PFSK-1 (cell line): ENCODE measurements around the gene IL13.

Source experiments
- FOXP2 ChIP-seq: optimal IDR thresholded peaks from 2 replicates; pipeline ENCODE3; 2011; ENCODE audit warnings: borderline replicate concordance, control low read depth, inconsistent platforms; ENCODE audit not compliant: insufficient read depth; ENCODE audit errors: extremely low read length, extremely low read depth
- POLR2AphosphoS5 ChIP-seq: IDR thresholded peaks from 2 replicates; pipeline ENCODE4 v1.6.1; 2012; ENCODE audit warnings: low read depth, mild to moderate bottlenecking, control low read depth, low read length, moderate library complexity
- SIN3A ChIP-seq: IDR thresholded peaks from 2 replicates; pipeline ENCODE4 v1.6.1; 2012; ENCODE audit warnings: mild to moderate bottlenecking, low read length, moderate library complexity, borderline replicate concordance; ENCODE audit not compliant: insufficient read depth
- TAF1 ChIP-seq: IDR thresholded peaks from 2 replicates; pipeline ENCODE4 v1.6.1; 2012; ENCODE audit warnings: low read length, control low read depth, borderline replicate concordance; ENCODE audit not compliant: insufficient read depth
- TF ChIP-seq, protein P1 (sequence below), 2 experiments: IDR thresholded peaks; 2 replicates each; pipeline versions ENCODE4 v1.6.1 to v1.8.0; 2011 to 2012; ENCODE audit warnings: low read depth in 2 of 2, low read length in 2 of 2, control low read depth in 1 of 2, inconsistent platforms in 1 of 2, mild to moderate bottlenecking in 1 of 2, moderate library complexity in 1 of 2; ENCODE audit not compliant: insufficient read depth in 1 of 2

The IL13 gene

DNA sequence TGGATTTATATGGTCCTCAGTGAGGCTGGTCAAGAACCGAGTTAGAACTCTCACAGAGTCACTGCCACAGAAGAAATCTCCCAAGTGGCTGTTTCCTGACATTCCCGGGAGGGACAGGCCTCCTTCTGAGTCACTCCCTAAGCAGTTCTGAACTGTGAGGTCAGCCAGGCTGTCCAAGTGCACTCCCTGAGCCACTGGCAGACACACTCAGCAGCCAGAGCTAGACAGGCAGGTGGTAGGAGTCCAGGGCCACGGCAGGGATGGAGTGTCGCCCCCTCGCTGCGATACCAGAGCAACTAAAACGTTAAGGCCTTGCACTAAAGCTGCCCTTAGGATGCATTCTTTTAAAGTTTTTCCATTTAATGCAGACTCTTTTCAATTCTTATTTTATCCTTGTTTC is 19.2 kb downstream of the IL13 start:
- TF ChIP-seq POLR2AphosphoS5 (no peak), SIN3A (no peak), TAF1 (no peak), FOXP2 (no peak)
- TF ChIP-seq, protein P1, sequence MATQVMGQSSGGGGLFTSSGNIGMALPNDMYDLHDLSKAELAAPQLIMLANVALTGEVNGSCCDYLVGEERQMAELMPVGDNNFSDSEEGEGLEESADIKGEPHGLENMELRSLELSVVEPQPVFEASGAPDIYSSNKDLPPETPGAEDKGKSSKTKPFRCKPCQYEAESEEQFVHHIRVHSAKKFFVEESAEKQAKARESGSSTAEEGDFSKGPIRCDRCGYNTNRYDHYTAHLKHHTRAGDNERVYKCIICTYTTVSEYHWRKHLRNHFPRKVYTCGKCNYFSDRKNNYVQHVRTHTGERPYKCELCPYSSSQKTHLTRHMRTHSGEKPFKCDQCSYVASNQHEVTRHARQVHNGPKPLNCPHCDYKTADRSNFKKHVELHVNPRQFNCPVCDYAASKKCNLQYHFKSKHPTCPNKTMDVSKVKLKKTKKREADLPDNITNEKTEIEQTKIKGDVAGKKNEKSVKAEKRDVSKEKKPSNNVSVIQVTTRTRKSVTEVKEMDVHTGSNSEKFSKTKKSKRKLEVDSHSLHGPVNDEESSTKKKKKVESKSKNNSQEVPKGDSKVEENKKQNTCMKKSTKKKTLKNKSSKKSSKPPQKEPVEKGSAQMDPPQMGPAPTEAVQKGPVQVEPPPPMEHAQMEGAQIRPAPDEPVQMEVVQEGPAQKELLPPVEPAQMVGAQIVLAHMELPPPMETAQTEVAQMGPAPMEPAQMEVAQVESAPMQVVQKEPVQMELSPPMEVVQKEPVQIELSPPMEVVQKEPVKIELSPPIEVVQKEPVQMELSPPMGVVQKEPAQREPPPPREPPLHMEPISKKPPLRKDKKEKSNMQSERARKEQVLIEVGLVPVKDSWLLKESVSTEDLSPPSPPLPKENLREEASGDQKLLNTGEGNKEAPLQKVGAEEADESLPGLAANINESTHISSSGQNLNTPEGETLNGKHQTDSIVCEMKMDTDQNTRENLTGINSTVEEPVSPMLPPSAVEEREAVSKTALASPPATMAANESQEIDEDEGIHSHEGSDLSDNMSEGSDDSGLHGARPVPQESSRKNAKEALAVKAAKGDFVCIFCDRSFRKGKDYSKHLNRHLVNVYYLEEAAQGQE (IDR thresholded peaks at IDR 0.05; ENCODE audit: insufficient read depth in 1 of 2, low read depth in 2 of 2, low read length in 2 of 2) = no peak

DNA sequence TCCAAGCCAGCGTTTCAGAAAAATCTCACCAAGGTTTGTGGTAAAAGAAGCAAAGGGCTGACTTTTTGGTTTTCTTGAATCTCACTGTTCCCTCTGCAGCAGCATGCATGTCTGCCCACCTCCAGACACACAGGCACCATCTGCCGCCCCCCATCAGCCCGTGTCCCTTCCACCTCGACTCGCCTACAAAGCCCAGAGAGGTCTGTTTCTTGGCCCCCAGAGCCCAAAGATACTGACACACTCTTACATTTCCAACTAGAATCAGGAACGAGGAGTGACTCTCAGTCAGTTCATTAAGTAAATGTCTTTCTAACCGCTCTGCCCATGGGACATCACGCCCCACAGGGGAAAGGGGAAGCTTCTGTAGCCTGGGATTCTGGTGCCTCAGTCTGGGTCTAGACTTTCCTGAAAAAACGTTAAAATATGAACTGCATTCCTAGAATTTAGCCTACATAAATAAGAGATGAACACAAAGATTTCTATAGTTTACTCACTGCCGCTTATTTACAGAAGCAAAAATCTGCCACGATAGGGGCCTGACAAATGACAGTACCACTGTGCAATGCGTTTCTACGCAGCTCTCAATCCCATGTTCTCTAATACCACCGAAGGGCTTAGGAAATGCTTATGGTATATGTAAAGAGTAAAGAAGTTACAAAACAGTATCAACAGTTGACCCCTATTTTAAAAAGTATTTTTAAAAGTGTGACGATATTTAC is 19.9 kb downstream of the IL13 start:
- TF ChIP-seq TAF1 (no peak), FOXP2 (no peak), POLR2AphosphoS5 (no peak), SIN3A (no peak)
- TF ChIP-seq, protein P1 (IDR thresholded peaks at IDR 0.05; ENCODE audit: insufficient read depth in 1 of 2, low read depth in 2 of 2, low read length in 2 of 2) = no peak

DNA sequence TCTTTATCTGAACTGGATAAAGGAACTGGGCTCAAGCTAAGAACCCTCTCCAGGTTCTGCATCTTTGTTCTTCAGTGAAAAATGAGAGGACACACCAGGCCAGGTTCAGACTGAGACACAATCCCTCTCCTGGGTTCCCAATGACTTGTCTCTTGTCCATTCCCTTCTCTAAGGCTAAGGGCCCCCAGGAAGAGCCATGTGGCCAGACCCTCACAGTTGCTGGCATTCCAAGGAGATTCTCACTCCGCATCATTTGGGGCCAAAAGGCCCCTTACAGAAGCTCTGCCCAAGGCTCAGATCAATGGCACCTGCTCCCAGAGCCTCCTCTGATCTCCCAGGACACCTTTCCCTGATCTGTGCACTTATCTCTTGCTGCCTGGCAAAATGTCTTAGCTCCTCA is 20.8 kb downstream of the IL13 start:
- TF ChIP-seq POLR2AphosphoS5 = no peak
- no peak for TF ChIP-seq TAF1
- no peak for TF ChIP-seq FOXP2
- TF ChIP-seq SIN3A = no peak
- TF ChIP-seq, protein P1 (IDR thresholded peaks at IDR 0.05; ENCODE audit: insufficient read depth in 1 of 2, low read depth in 2 of 2, low read length in 2 of 2) = no peak

DNA sequence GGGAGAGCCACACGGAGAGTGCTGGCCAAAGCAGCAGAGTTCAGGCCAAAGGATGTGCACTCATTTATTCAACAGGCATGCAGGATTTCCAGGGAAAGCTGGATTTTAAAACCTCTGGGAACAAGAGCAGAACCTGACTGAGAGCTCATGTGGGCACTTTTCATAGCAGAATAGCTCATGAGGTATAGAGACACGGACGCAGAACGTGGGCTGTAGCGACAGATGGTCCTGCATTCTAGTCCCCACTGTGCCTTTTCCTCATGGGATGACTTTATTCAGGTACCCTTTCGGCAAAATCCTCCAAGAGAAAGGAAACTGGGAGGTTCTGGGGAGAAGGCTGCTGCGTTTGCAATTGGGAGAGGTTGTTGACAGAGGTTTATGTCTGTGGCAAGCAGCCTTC is 21.2 kb downstream of the IL13 start:
- TF ChIP-seq POLR2AphosphoS5 (no peak), SIN3A (no peak), FOXP2 (no peak), TAF1 (no peak)
- TF ChIP-seq, protein P1 (IDR thresholded peaks at IDR 0.05; ENCODE audit: insufficient read depth in 1 of 2, low read depth in 2 of 2, low read length in 2 of 2) = no peak
